ENCODE data around the gene STPG1. TPM values are rescaled to one million over a fixed set of nuclear protein-coding genes. Genes with fewer than 3 reads are reported as not detected.

Gene STPG1
- total and polyA plus RNA-seq, 7 donors, result 0.89 to 4.2 (median 1.4) TPM

DNA sequence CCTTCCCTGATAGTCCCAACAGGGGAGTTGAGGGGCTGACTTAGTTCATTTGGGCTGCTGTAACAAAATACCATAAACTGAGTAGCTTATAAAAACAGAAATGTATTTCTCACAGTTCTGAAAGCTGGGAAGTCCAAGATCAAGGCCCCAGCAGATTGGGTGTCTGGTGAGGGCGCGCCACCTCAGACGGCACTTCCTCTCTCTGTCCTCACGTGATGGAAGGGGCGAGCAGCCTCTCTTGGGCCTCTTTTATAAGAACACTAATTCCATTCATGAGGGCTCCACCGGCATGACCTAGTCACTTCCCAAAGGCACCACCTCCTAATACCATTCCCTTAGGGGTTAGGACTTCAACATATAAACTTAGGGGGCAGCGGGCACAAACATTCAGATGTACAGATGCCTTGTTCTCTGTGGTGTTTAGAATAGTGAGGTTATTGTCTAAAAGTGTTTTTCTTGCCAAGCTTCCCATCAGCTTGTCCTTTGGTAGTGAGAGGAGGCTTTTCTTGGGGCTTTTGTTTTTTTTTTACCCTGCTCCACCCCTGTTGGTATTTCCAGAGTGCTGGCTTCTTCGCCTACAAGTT lies 22.3 kb upstream of the STPG1 start:
- Histone ChIP-seq H3K9me3 (no peaks in the 10 kb centered on the region), H3K4me1 (no peaks in the 10 kb centered on the region), H3K4me3 (no peak overlapping the region), H3K36me3 (ENCODE audit: insufficient read depth in 1 of 2, low read depth in 1 of 2) (no peaks in the 10 kb centered on the region), H3K27ac (no peak overlapping the region), H3K27me3 (ENCODE audit: insufficient read depth in 3 of 3, low read length in 2 of 3) (no peaks in the 10 kb centered on the region)
- no peak for DNase-seq
- WGBS, 3 donors, result 80 to 82% (median 81%) methylated on average over 8 of the region's 8 CpGs
- intact Hi-C loops (cut with DNase I), result no loop called here
- TF ChIP-seq, protein P1, sequence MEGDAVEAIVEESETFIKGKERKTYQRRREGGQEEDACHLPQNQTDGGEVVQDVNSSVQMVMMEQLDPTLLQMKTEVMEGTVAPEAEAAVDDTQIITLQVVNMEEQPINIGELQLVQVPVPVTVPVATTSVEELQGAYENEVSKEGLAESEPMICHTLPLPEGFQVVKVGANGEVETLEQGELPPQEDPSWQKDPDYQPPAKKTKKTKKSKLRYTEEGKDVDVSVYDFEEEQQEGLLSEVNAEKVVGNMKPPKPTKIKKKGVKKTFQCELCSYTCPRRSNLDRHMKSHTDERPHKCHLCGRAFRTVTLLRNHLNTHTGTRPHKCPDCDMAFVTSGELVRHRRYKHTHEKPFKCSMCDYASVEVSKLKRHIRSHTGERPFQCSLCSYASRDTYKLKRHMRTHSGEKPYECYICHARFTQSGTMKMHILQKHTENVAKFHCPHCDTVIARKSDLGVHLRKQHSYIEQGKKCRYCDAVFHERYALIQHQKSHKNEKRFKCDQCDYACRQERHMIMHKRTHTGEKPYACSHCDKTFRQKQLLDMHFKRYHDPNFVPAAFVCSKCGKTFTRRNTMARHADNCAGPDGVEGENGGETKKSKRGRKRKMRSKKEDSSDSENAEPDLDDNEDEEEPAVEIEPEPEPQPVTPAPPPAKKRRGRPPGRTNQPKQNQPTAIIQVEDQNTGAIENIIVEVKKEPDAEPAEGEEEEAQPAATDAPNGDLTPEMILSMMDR (IDR thresholded peaks at IDR 0.05), result no peak
- ATAC-seq, result no peak

DNA sequence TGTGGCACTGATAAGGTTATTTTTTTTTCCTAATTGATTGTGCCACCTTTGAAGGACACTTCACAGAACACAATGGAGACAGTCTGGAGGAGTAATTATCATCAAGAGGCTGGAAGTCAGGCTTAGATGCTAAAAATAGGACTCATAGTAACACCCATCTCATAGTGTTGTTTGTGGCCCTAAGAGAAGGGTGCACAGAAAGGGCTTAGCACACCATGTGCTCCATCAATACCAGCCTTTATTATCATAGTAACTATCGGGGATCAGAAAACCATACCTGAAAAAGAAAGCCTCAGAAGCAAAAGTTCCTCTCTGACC lies 13.9 kb upstream of the STPG1 start:
- H3K4me1 ChIP-seq, result no peaks in the 10 kb centered on the region
- H3K4me3 ChIP-seq, result no peak overlapping the region
- TF ChIP-seq, protein P1 (IDR thresholded peaks at IDR 0.05), result no peak
- no peak for DNase-seq
- intact Hi-C loops (cut with DNase I), result loop anchor here in 1 of 2 donors (10.0 kb wide), 1 partner anchor 207 kb away; no protein-coding TSS in a partner anchor
- no peaks in the 10 kb centered on the region for H3K27me3 ChIP-seq (ENCODE audit: insufficient read depth in 3 of 3, low read length in 2 of 3)
- no peak overlapping the region for H3K27ac ChIP-seq
- no peaks in the 10 kb centered on the region for H3K9me3 ChIP-seq
- 73 to 83% (median 78%) methylated on average over 1 of the region's 1 CpG for WGBS, 3 donors
- no peaks in the 10 kb centered on the region for H3K36me3 ChIP-seq (ENCODE audit: insufficient read depth in 1 of 2, low read depth in 1 of 2)
- no peak for ATAC-seq

DNA sequence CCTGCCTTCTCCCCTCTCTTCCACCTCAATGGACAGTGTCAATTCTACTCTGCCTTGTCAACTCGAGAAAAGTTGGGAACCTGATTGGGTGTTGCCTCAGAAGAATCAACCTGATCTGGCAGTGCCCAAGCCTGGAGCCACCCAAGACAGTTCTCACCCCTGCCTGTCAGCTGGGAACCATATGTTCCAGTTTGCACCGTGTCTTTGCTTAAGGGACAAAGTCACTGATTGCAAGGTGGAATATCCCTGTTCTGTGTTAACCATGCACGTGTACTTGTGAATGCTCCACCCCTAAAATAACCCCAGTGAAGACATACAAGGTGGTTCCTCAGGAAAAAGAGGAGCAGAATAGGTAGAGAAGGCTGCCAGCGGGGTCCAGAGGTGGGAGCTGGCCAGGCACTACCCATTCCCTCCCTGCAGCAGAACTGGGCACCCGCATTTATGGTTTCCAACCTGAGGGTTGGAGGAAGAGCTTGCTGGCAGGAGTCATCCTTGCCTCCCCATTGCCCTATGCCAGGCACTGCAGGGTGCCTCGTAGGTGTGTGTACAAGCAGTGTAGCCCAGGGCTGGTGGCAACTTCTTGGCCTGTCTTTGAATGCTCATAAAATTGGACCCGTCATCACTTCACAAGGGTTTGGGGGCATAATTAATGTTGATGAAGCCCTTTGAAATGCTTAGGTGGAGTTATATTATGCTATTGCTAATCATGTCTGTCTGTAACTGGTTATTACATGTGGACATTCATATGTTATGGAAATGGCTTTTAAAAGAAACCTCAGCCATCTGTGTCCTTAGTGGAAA lies 13.4 kb upstream of the STPG1 start:
- Histone ChIP-seq H3K4me3 (no peak overlapping the region), H3K27ac (no peak overlapping the region), H3K4me1 (no peaks in the 10 kb centered on the region), H3K9me3 (no peaks in the 10 kb centered on the region), H3K27me3 (ENCODE audit: insufficient read depth in 3 of 3, low read length in 2 of 3) (no peaks in the 10 kb centered on the region), H3K36me3 (ENCODE audit: insufficient read depth in 1 of 2, low read depth in 1 of 2) (no peaks in the 10 kb centered on the region)
- intact Hi-C loops (cut with DNase I), result loop anchor here in 1 of 2 donors (10.0 kb wide), 1 partner anchor 208 kb away; no protein-coding TSS in a partner anchor
- ATAC-seq (no peak), DNase-seq (no peak)
- TF ChIP-seq, protein P1 (IDR thresholded peaks at IDR 0.05), result no peak
- WGBS, 3 donors, result 87 to 90% (median 87%) methylated on average over 7 of the region's 7 CpGs

DNA sequence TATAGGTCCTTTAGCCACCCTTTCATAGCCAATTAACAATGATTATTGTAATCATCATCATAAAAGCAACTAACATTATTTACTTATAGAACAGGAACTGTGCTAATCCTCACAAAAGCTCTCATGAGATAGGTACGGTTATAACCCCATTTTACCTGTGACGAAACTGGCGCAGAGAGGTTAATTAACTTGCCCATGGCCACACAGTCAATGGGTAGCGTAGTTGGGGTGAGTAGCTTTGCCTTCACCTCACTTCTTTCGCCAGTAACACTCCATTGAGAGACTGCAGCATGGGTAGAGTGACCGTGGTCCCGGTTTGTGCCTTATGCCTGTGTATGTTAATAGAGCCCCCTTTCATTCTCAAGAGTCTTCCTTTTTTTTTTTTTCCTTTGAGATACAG lies 12.3 kb upstream of the STPG1 start:
- DNase-seq (no peak), ATAC-seq (no peak)
- no peak overlapping the region for H3K27ac ChIP-seq
- H3K9me3 ChIP-seq, result no peaks in the 10 kb centered on the region
- peaks cover 0 to 4% of the 10 kb centered on the region in 2 donors for H3K36me3 ChIP-seq (ENCODE audit: insufficient read depth in 1 of 2, low read depth in 1 of 2)
- H3K4me3 ChIP-seq, result no peak overlapping the region
- no peaks in the 10 kb centered on the region for H3K27me3 ChIP-seq (ENCODE audit: insufficient read depth in 3 of 3, low read length in 2 of 3)
- WGBS, 3 donors, result 79 to 90% (median 81%) methylated on average over 7 of the region's 7 CpGs
- no peaks in the 10 kb centered on the region for H3K4me1 ChIP-seq
- intact Hi-C loops (cut with DNase I), result loop anchor here in 1 of 2 donors (10.0 kb wide), 1 partner anchor 209 kb away; no protein-coding TSS in a partner anchor
- TF ChIP-seq, protein P1 (IDR thresholded peaks at IDR 0.05), result no peak

Measured in psoas muscle (tissue), 8 donors.